NCI-H146 treated with DMSO at 0.1 percent for 48 hours (cell line): ENCODE results near the gene PLEKHA7.

Experiments used
- DNase-seq: peaks from one replicate; lab custom pipeline; 2025; ENCODE audit not compliant: unreplicated experiment; lab: John Stamatoyannopoulos, UW

Gene PLEKHA7

DNA sequence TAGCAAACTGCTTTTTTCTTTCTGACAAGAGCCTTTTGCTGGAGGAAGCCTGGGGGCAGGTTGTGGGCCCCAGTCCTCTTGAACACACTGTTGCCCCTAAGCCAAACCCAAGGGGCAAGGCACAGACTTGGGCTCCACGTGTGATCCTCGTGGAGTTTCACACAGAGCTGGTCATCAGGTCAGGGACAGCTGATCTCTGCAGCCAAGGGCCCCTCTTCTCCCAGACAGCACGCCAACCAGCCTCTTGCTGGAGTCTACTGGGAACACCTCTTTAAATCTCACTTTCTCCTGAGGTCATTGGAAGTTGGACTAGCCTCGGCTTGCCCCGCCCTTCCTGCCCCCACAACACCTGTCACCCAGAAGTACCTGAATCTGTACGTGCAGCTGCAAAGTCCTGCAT, 235.9 kb downstream of the PLEKHA7 start:
- no peak for DNase-seq

DNA sequence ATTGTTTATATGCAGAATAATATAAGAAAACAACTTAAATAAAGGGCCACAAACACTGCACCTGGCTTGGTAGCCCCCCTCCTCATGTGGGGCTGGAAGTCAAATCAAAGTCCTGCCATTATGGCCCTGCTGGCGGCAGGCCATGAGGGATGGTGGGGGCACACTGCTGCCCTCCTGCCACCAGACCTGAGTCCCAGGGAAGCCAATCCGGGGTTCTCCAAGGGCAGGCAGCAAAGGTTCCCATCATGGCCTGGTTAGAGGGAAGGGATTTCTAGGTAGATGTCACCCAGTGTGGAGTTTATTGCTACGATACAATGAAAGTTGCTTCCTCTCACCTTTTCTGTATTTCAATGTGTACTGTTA, 236.6 kb downstream of the PLEKHA7 start:
- no peak for DNase-seq

GRCh38 chr11:16776711-16777612, 237.3 kb downstream of the PLEKHA7 start:
- DNase-seq: no peak

DNA sequence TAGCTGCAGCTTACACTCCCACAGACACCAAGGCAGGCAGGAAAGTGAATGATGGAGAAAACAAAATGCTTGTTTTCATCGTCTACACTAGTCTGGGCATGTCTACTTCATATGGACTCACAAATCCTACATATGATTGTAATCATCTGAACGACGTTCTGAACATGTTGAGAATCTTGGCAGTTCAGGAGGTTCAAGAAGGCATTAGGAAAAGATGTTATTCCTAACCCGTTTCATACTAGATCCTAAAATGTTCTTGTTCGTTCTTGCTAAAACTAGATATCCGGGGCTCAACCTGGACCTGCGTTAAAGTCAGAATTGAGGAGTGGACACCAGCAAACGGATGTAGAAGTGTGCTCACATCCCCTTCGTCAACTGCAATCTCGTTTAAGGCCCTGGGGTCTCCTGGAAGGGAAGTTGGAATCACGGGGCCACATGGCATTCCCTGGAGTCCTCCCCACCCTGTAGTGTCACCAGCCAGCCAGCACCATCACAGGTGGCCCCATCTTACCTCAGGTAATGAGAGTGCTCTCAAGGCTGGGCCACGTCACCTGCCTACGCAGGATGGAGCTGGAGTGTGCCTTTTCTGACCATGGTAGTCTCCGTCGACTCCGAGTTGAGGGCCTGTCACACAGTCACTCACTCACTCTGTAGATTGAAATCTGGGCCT, 238.5 kb downstream of the PLEKHA7 start:
- DNase-seq: no peak

DNA sequence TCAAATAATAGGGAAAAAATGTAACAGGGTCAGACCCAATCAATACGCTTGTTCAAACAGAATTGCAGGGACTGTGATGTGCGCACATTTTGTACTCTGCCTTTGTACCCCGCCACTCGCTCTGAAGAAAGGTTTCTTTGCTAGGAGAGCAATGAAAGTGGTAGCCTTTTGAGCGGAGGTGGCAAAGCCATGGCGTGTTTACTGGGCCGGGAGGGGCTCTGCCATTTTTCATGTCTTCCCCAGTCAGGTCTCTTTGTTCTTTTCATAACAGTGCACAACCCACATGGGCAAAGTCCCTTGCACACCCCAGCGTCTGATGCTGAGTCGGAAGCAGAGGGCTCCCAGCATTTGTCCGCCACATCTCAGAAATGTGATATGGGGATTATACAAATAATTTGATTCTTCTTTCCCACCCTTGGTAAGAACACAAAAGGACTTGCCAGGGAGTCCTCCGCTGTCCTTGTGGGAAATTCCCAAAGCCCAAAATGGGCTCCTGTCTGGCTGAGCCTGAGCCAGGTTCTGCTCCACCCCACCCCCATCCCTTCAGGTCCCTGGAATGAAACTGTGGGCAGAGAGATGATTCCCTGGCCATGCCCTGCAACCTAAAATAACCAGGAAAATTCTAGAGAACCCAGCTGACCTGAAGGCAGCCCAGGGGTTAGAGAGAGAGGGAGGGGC, 239.1 kb downstream of the PLEKHA7 start:
- no peak for DNase-seq

DNA sequence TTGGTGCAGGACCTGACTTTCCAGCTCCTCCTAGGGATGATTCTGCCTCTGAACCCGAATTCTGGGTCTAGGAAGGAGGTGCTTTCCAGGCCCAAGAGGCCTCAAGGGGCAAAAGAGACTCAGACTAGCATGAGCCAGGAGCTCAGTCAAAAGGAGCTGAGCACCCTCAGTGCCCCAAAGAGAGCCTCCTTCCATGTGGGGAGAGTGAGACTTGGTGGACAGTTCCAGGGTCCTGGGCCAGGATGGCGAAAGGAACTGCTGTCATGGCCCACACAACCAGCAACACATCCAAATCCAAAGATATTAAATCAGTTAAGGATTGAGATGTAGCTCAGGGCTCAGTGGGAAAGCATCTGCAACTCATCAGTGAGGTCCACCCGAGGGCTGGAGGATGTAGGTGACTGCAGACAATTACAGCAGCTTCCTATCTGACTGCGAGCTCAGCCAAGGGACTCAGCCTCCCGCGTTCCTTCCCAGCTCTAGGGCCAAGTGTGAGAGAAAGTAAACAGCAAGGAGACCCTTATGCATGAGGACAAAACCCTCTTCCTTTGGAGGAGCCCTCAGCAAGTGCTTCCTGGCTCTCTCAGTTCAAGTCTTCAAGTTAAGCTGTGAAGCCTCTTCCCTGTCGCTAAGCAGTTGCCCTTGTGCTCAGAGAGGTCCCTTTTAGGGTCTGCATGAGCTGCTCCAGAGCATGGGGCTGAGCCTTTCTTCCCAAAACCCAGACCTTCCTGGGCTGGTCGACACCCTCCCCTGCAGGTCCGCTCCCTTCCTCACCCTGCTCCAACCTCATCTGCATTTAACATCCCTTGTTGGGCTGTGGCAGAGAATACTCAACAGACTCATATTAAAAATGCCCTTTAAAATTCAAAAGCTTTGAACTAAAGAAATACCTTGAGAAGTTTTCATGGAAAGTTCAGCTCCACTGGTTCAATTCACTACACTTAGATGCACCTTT, 240.0 kb downstream of the PLEKHA7 start:
- no peak for DNase-seq

DNA sequence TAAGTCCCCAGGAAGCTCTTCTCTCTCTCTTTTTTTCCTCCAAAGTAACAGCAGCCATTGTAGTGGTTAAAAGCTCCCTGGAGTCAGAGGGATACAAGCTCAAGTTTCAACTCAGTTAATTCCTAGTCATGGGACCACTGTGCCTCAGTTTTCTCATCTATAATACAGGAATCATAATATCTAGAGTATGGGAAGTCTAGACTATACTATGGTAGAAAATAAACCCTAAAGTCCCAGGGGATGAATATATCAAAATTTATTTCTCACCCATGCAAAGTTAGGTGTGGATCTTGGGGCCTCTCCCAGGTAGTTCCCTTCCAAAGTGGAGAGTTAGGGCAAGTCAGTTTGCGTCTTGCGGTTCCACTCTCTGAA, 242.1 kb downstream of the PLEKHA7 start:
- no peak for DNase-seq

- no peak for DNase-seq
These were observed 242.7 kb downstream of the PLEKHA7 start for GRCh38 chr11:16771350-16772140.

GRCh38 chr11:16770016-16770415, 244.2 kb downstream of the PLEKHA7 start:
- DNase-seq: no peak

- no peak for DNase-seq
These were observed 244.8 kb downstream of the PLEKHA7 start for GRCh38 chr11:16769386-16769785.

- DNase-seq: no peak
These were observed 246.3 kb downstream of the PLEKHA7 start for GRCh38 chr11:16767957-16768356.

DNA sequence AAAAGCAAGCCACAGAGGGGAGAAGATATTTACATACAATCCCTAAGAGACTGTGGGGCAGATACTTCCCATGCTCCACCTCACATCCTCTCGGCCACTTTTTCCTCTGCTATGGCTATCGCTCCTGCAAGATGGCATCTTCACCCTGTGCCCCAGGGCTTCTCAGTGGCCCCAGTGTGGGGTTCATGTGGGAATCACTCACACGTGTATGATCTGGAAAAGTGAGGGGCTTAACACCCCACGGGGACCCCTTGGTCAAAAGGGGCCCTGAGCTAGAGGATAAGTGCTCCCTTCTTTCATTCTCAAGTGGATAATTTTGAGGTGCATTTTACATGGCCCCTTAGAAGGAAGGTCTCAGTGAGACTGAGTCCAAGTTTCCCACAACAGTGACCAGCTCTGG, 247.1 kb downstream of the PLEKHA7 start:
- no peak for DNase-seq

GRCh38 chr11:16764888-16765287, 249.3 kb downstream of the PLEKHA7 start:
- DNase-seq: no peak

DNA sequence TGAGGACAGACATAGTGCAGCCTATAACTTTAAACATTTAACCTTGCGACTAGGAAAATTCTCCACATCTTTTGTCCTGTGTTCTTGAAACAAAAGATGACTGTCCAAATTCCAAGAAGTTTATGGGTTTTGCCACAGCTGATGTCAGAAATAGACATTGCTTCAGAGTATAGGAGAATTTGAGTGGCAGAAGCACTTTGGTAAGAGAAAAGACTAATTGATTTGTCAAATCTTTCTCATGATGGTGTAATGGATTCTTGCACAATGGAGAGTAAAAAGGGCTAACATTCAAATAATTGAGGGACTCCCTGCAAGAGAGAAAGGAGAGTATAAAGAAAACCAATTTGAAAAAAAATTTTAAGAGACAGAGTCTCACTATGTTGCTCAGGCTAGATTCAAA, 250.5 kb downstream of the PLEKHA7 start:
- DNase-seq: no peak

- no peak for DNase-seq
These were observed 254.2 kb downstream of the PLEKHA7 start for GRCh38 chr11:16759857-16760508.

DNA sequence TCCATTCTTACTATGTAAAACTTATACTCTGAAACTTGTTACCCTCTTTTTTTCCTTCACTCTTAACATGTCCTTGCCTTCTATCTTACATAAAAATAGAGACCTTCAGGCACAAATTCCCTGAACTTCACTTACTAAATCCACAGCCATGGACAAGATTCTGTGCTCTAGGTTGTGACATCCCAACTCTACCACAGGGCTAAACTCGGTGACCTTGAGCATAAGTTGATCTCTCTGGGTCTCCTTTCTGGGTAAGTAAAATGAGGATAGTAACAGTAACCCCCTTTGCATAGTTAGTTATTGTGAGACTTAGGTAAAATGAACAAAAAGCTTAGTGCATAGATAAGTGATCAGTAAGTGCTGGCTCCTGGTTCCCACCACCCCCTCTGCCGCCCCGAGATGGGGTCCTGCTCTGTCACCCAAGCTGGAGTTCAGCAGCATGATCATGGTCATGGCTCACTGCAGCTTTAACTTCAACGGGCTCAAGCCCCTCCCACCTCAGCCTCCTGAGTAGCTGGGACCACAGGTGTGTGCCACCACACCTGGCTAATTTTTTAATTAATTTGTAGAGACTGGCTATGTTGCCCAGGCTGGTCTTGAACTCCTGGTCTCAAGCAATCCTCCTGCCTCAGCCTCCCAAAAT, 255.7 kb downstream of the PLEKHA7 start:
- no peak for DNase-seq

GRCh38 chr11:16750417-16750816, 263.8 kb downstream of the PLEKHA7 start:
- DNase-seq: no peak

- no peak for DNase-seq
These were observed 264.5 kb downstream of the PLEKHA7 start for GRCh38 chr11:16749666-16750065.

DNA sequence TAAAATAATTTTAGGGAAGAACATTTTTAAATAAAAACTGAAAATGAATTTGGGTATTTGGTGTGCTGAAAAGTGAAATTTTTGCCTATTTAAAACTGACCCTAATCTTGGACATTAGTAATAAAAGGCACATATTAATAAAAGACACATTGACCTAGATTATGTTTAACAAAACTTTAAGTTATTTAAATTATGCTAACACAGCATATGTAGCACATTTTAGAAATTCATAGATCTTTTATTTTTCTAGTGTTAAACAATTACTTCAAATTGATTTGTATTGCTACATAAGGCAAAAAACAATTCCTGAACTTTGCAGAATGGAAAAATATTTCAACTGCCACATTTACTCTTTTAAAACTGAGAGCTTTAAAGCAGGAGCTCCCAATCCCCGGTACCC, 265.1 kb downstream of the PLEKHA7 start:
- no peak for DNase-seq
